AG10803 (cell line): ENCODE data around the gene DTNB.

Source experiments
- DNase-seq: peaks from one replicate; pipeline ENCODE4 v3.0.0; 2010; ENCODE audit warnings: low read depth
- H3K4me3 ChIP-seq: 2 replicates; pipeline ENCODE4 v1.5.1; 2011; ENCODE audit warnings: mild to moderate bottlenecking, low read length, control low read depth
- CTCF ChIP-seq: conservative IDR thresholded peaks from 2 replicates; pipeline ENCODE4 v1.5.1; 2011; ENCODE audit warnings: mild to moderate bottlenecking, low read length, control low read depth, inconsistent platforms

The DTNB gene

GRCh38 chr2:25402477-25402876 is 270.9 kb downstream of the DTNB start:
- no peak for TF ChIP-seq CTCF
- no peak for DNase-seq

GRCh38 chr2:25401307-25402026 is 271.9 kb downstream of the DTNB start:
- no peak overlapping the region for H3K4me3 ChIP-seq
- DNase-seq = no peak
- no peak for TF ChIP-seq CTCF

More at GRCh38 chr2:25402477-25402876, 270.9 kb downstream of the DTNB start:
- H3K4me3 ChIP-seq = no peak overlapping the region

- no peak for DNase-seq
- H3K4me3 ChIP-seq = no peak overlapping the region
- TF ChIP-seq CTCF = no peak
Observed at GRCh38 chr2:25400576-25401216, 272.7 kb downstream of the DTNB start.

GRCh38 chr2:25400169-25400568 is 273.2 kb downstream of the DTNB start:
- no peak for TF ChIP-seq CTCF
- DNase-seq = no peak
- no peak overlapping the region for H3K4me3 ChIP-seq

- no peak overlapping the region for H3K4me3 ChIP-seq
- no peak for DNase-seq
- no peak for TF ChIP-seq CTCF
Observed at GRCh38 chr2:25398534-25398933, 274.8 kb downstream of the DTNB start.

GRCh38 chr2:25397777-25398176 is 275.6 kb downstream of the DTNB start:
- no peak for DNase-seq
- no peak overlapping the region for H3K4me3 ChIP-seq
- no peak for TF ChIP-seq CTCF

GRCh38 chr2:25389161-25389560 is 284.2 kb downstream of the DTNB start:
- DNase-seq = no peak
- no peak for TF ChIP-seq CTCF
- no peak overlapping the region for H3K4me3 ChIP-seq
